GM18907 (cell line): ENCODE data around the gene MCTP2.

Experiments used
- ATAC-seq: cut with Tn5 transposase; IDR thresholded peaks from one replicate; pipeline ENCODE4 v1.9.1; 2021; ENCODE audit warnings: mild to moderate bottlenecking, moderate library complexity; ENCODE audit not compliant: unreplicated experiment

The MCTP2 gene

GRCh38 chr15:94230883-94231722, at the start of gene MCTP2:
Gene MCTP2 (plus strand): TSS chr15:94231561. CDS start chr15:94298266, 66,705 bp downstream.
- peak; percentile 81 for ATAC-seq

GRCh38 chr15:94182883-94183282, 48.5 kb upstream of the MCTP2 start:
- ATAC-seq = no peak

- ATAC-seq = no peak
Observed at GRCh38 chr15:94185547-94186236, 45.7 kb upstream of the MCTP2 start.

GRCh38 chr15:94186770-94187331, 44.5 kb upstream of the MCTP2 start:
- no peak for ATAC-seq

GRCh38 chr15:94193906-94194305, 37.5 kb upstream of the MCTP2 start:
- ATAC-seq = no peak

GRCh38 chr15:94196531-94196930, 34.8 kb upstream of the MCTP2 start:
- ATAC-seq = no peak

- ATAC-seq = no peak
Observed at GRCh38 chr15:94198633-94199032, 32.7 kb upstream of the MCTP2 start.

- no peak for ATAC-seq
Observed at GRCh38 chr15:94199725-94200124, 31.6 kb upstream of the MCTP2 start.

GRCh38 chr15:94203306-94203705, 28.1 kb upstream of the MCTP2 start:
- no peak for ATAC-seq

GRCh38 chr15:94205366-94205765, 26.0 kb upstream of the MCTP2 start:
- ATAC-seq = no peak

- peak; percentile 65 for ATAC-seq
Observed at GRCh38 chr15:94206463-94207167, 24.7 kb upstream of the MCTP2 start.

GRCh38 chr15:94212291-94212690, 19.1 kb upstream of the MCTP2 start:
- ATAC-seq = no peak

GRCh38 chr15:94225616-94226015, 5.7 kb upstream of the MCTP2 start:
- no peak for ATAC-seq

- ATAC-seq = no peak
Observed at GRCh38 chr15:94228611-94229010, 2.8 kb upstream of the MCTP2 start.

- ATAC-seq = peak; percentile 60
Observed at GRCh38 chr15:94229591-94230369, 1.6 kb upstream of the MCTP2 start.

- no peak for ATAC-seq
Observed at GRCh38 chr15:94230431-94230882, 904 bp upstream of the MCTP2 start.

GRCh38 chr15:94231723-94232468, 535 bp downstream of the MCTP2 start:
- ATAC-seq = peak; percentile 23

GRCh38 chr15:94233441-94233840, 2.1 kb downstream of the MCTP2 start:
- no peak for ATAC-seq

- ATAC-seq = no peak
Observed at GRCh38 chr15:94234300-94234699, 2.9 kb downstream of the MCTP2 start.

GRCh38 chr15:94235041-94235440, 3.7 kb downstream of the MCTP2 start:
- ATAC-seq = no peak
